Stimulated activated CD8-positive, alpha-beta memory T cell treated with anti-CD3 and anti-CD28 coated beads, Interleukin-4, amount 100 ng/mL, for 48 hours (primary cell): ENCODE measurements around the gene SFRP4.
"Not testable (repeated sequence)": the region's sequence is repeated elsewhere in the genome, so short reads cannot be mapped to it uniquely, and the experiment has no call there.

Source experiments
- DNase-seq: peaks from one replicate; pipeline ENCODE4 v3.0.0-alpha.2; 2020

SFRP4 gene

GRCh38 chr7:37916673-37917660, at the start of gene SFRP4:
TSS of gene SFRP4 (minus strand) at chr7:37916817. CDS start at chr7:37916537, 280 bp downstream.
- DNase-seq: peak; percentile 29

GRCh38 chr7:37964196-37964595, 47.6 kb upstream of the SFRP4 start:
- DNase-seq: no peak

GRCh38 chr7:37961251-37961650, 44.6 kb upstream of the SFRP4 start:
- DNase-seq: no peak

- DNase-seq: no peak
Observed at GRCh38 chr7:37960483-37960882, 43.9 kb upstream of the SFRP4 start.

GRCh38 chr7:37957221-37957970, 40.8 kb upstream of the SFRP4 start:
- DNase-seq: no peak

GRCh38 chr7:37956791-37957190, 40.2 kb upstream of the SFRP4 start:
- no peak for DNase-seq

- not testable (repeated sequence) for DNase-seq
Observed at GRCh38 chr7:37954217-37954616, 37.6 kb upstream of the SFRP4 start.

GRCh38 chr7:37952240-37952639, 35.6 kb upstream of the SFRP4 start:
- no peak for DNase-seq

GRCh38 chr7:37947941-37948210, 31.3 kb upstream of the SFRP4 start:
- no peak for DNase-seq

- no peak for DNase-seq
Observed at GRCh38 chr7:37947138-37947940, 30.7 kb upstream of the SFRP4 start.

GRCh38 chr7:37945336-37945735, 28.7 kb upstream of the SFRP4 start:
- DNase-seq: no peak

- DNase-seq: no peak
Observed at GRCh38 chr7:37944737-37945054, 28.1 kb upstream of the SFRP4 start.

- no peak for DNase-seq
Observed at GRCh38 chr7:37943905-37944736, 27.5 kb upstream of the SFRP4 start.

GRCh38 chr7:37942934-37943610, 26.5 kb upstream of the SFRP4 start:
- DNase-seq: no peak

- DNase-seq: no peak
Observed at GRCh38 chr7:37933018-37933566, 16.5 kb upstream of the SFRP4 start.

- DNase-seq: no peak
Observed at GRCh38 chr7:37932543-37932942, 15.9 kb upstream of the SFRP4 start.

GRCh38 chr7:37930226-37930948, 13.8 kb upstream of the SFRP4 start:
- DNase-seq: no peak

GRCh38 chr7:37928878-37929277, 12.3 kb upstream of the SFRP4 start:
- no peak for DNase-seq

- no peak for DNase-seq
Observed at GRCh38 chr7:37927773-37928444, 11.3 kb upstream of the SFRP4 start.

- DNase-seq: no peak
Observed at GRCh38 chr7:37925620-37926019, 9.0 kb upstream of the SFRP4 start.
